H9 (cell line): ENCODE measurements around the gene NOS1AP. TPM values are rescaled to one million over a fixed set of nuclear protein-coding genes. Genes with fewer than 3 reads are reported as not detected.

Source experiments
- DNase-seq: peaks from one replicate; pipeline ENCODE4 v3.0.0-alpha.2; 2017
- H2AFZ ChIP-seq: one replicate; pipeline ENCODE4 v1.6.1; 2013; ENCODE audit warnings: mild to moderate bottlenecking, low read length, control low read depth, moderate library complexity
- H2AK5ac ChIP-seq: 2 replicates; pipeline ENCODE4 v1.6.1; 2013; ENCODE audit warnings: low read length, control low read depth, mixed read lengths; ENCODE audit not compliant: insufficient read length
- H2BK120ac ChIP-seq: one replicate; pipeline ENCODE4 v1.6.1; 2013; ENCODE audit warnings: low read depth, mild to moderate bottlenecking, low read length, control low read depth, inconsistent platforms; ENCODE audit not compliant: poor library complexity, severe bottlenecking
- H2BK12ac ChIP-seq: 2 replicates; pipeline ENCODE4 v1.6.1; 2013; ENCODE audit warnings: low read length, control low read depth, mixed read lengths, low read depth; ENCODE audit not compliant: insufficient read length
- H2BK15ac ChIP-seq: 2 replicates; pipeline ENCODE4 v1.6.1; 2013; ENCODE audit warnings: low read depth, low read length, control low read depth
- H2BK20ac ChIP-seq: one replicate; pipeline ENCODE4 v1.6.1; 2013; ENCODE audit warnings: low read depth, mild to moderate bottlenecking, low read length, control low read depth, inconsistent platforms; ENCODE audit not compliant: poor library complexity, severe bottlenecking
- H2BK5ac ChIP-seq: 2 replicates; pipeline ENCODE4 v1.6.1; 2013; ENCODE audit warnings: low read length, control low read depth, mixed read lengths; ENCODE audit not compliant: insufficient read length
- H3K14ac ChIP-seq: 2 replicates; pipeline ENCODE4 v1.6.1; 2013; ENCODE audit warnings: low read length, control low read depth; ENCODE audit not compliant: insufficient read depth
- H3K18ac ChIP-seq: 2 replicates; pipeline ENCODE4 v1.6.1; 2013; ENCODE audit warnings: low read depth, mild to moderate bottlenecking, mixed read lengths, low read length, control low read depth; ENCODE audit not compliant: insufficient read length
- H3K23ac ChIP-seq: 2 replicates; pipeline ENCODE4 v1.6.1; 2013; ENCODE audit warnings: low read length, control low read depth, mixed read lengths, low read depth; ENCODE audit not compliant: insufficient read length
- H3K23me2 ChIP-seq: 2 replicates; pipeline ENCODE4 v1.6.1; 2013; ENCODE audit warnings: low read depth, mild to moderate bottlenecking, mixed read lengths, low read length, control low read depth; ENCODE audit not compliant: insufficient read length, poor library complexity, severe bottlenecking
- H3K27ac ChIP-seq: 2 replicates; pipeline ENCODE4 v1.5.1; 2013; ENCODE audit warnings: low read length, control low read depth, mixed read lengths, low read depth; ENCODE audit not compliant: insufficient read length
- H3K27me3 ChIP-seq: 2 replicates; pipeline ENCODE4 v1.6.1; 2013; ENCODE audit warnings: low read length, control low read depth, inconsistent platforms; ENCODE audit not compliant: insufficient read depth
- H3K4ac ChIP-seq: 2 replicates; pipeline ENCODE4 v1.6.1; 2013; ENCODE audit warnings: low read depth, mild to moderate bottlenecking, control low read depth, inconsistent platforms, low read length, moderate library complexity
- H3K4me1 ChIP-seq: 2 replicates; pipeline ENCODE4 v1.6.1; 2013; ENCODE audit warnings: low read length, control low read depth, inconsistent platforms; ENCODE audit not compliant: insufficient read depth
- H3K4me2 ChIP-seq: 2 replicates; pipeline ENCODE4 v1.6.1; 2013; ENCODE audit warnings: low read length, control low read depth, mixed read lengths; ENCODE audit not compliant: insufficient read length, insufficient read depth
- H3K56ac ChIP-seq: 2 replicates; pipeline ENCODE4 v1.6.1; 2013; ENCODE audit warnings: low read depth, mild to moderate bottlenecking, mixed read lengths, low read length, control low read depth; ENCODE audit not compliant: insufficient read length
- H3K79me1 ChIP-seq: 2 replicates; pipeline ENCODE4 v1.6.1; 2013; ENCODE audit warnings: low read depth, mild to moderate bottlenecking, moderate library complexity, low read length, control low read depth, inconsistent platforms; ENCODE audit not compliant: insufficient read depth, poor library complexity, severe bottlenecking
- H3K79me2 ChIP-seq: 2 replicates; pipeline ENCODE4 v1.6.1; 2013; ENCODE audit warnings: low read length, control low read depth, inconsistent platforms; ENCODE audit not compliant: insufficient read depth
- H3K9ac ChIP-seq: 2 replicates; pipeline ENCODE4 v1.6.1; 2013; ENCODE audit warnings: low read length, control low read depth, mixed read lengths; ENCODE audit not compliant: insufficient read length; ENCODE audit errors: extremely low read depth
- H3K9me3 ChIP-seq: one replicate; pipeline ENCODE4 v1.6.1; 2013; ENCODE audit warnings: low read depth, low read length, inconsistent platforms; ENCODE audit not compliant: control insufficient read depth
- H3T11ph ChIP-seq: one replicate; pipeline ENCODE4 v1.6.1; 2013; ENCODE audit warnings: mild to moderate bottlenecking, low read length, control low read depth, inconsistent platforms
- H4K20me1 ChIP-seq: one replicate; pipeline ENCODE4 v1.6.1; 2013; ENCODE audit not compliant: control insufficient read depth, insufficient read length, insufficient read depth
- H4K5ac ChIP-seq: 2 replicates; pipeline ENCODE4 v1.6.1; 2013; ENCODE audit warnings: low read depth, mild to moderate bottlenecking, mixed read lengths, low read length, control low read depth; ENCODE audit not compliant: insufficient read length
- H4K8ac ChIP-seq: replicated peaks from 2 replicates; pipeline ENCODE4 v1.6.1; 2013; ENCODE audit warnings: low read length, control low read depth, mixed read lengths, low read depth; ENCODE audit not compliant: insufficient read length
- H4K91ac ChIP-seq: 2 replicates; pipeline ENCODE4 v1.6.1; 2013; ENCODE audit warnings: low read depth, mild to moderate bottlenecking, moderate library complexity, mixed read lengths, low read length, control low read depth; ENCODE audit not compliant: insufficient read length
- H3K27ac Mint-ChIP-seq, 3 experiments: 2 replicates in 2 of 3; 3 replicates in 1 of 3; pipeline ENCODE4 v1.8.0; 2020 to 2021; ENCODE audit warnings: mixed read lengths in 3 of 3, mild to moderate bottlenecking in 1 of 3, moderate library complexity in 1 of 3
- H3K27me3 Mint-ChIP-seq: 2 replicates; pipeline ENCODE4 v1.8.0; 2021; ENCODE audit warnings: low read depth, mild to moderate bottlenecking, moderate library complexity, mixed read lengths
- H3K36me3 Mint-ChIP-seq, 3 experiments: 2 replicates in 2 of 3; 3 replicates in 1 of 3; pipeline ENCODE4 v1.8.0; 2020 to 2021; ENCODE audit warnings: low read depth in 3 of 3, mixed read lengths in 3 of 3; ENCODE audit not compliant: insufficient read depth in 1 of 3
- H3K4me1 Mint-ChIP-seq, 2 experiments: 2 replicates each; pipeline ENCODE4 v1.8.0; 2020; ENCODE audit warnings: mixed read lengths in 2 of 2
- H3K4me3 Mint-ChIP-seq, 2 experiments: 2 replicates in 1 of 2; 3 replicates in 1 of 2; pipeline ENCODE4 v1.8.0; 2020 to 2021; ENCODE audit warnings: mild to moderate bottlenecking in 2 of 2, mixed read lengths in 2 of 2, moderate library complexity in 1 of 2
- H3K9me3 Mint-ChIP-seq, 2 experiments: 2 replicates in 1 of 2; 3 replicates in 1 of 2; pipeline ENCODE4 v1.8.0; 2020; ENCODE audit warnings: mild to moderate bottlenecking in 2 of 2, mixed read lengths in 2 of 2, moderate library complexity in 1 of 2
- total RNA-seq: library from RNA; stranded (reverse); gene quantifications from 2 replicates; pipeline ENCODE4 v1.2.1, GENCODE V29; 2021
- TF ChIP-seq, protein P1 (sequence below): fragments of 200-600 bp; sonication (generic); conservative IDR thresholded peaks from 3 replicates; pipeline ENCODE4 v1.8.0; 2021; ENCODE audit warnings: antibody characterized with exemption, mild to moderate bottlenecking

The NOS1AP gene
- total RNA-seq, 1 experiment from 2014 or later: 8.4 TPM

GRCh38 chr1:162333991-162334390 lies 264.5 kb downstream of the NOS1AP start:
- H3K36me3 Mint-ChIP-seq: no peaks in the 10 kb centered on the region; a peak in 1 of 7 replicates
- Histone ChIP-seq H2AK5ac (no peak overlapping the region), H3K27me3 (no peaks in the 10 kb centered on the region), H3K14ac (no peak overlapping the region), H3K79me1 (no peaks in the 10 kb centered on the region), H4K20me1 (no peaks in the 10 kb centered on the region), H2BK120ac (no peak overlapping the region), H2BK5ac (no peak overlapping the region), H3K9ac (no peak overlapping the region), H3K4ac (no peak overlapping the region), H3K23me2 (no peaks in the 10 kb centered on the region), H2BK15ac (no peak overlapping the region), H3K4me1 (peaks cover 4% of the 10 kb centered on the region; the same call in 1 of the 2 replicates), H3K79me2 (no peaks in the 10 kb centered on the region), H3K27ac (no peak overlapping the region), H4K8ac (no peak overlapping the region), H2AFZ (no peak overlapping the region), H4K5ac (no peak overlapping the region), H3T11ph (no peak overlapping the region), H2BK20ac (no peak overlapping the region), H3K23ac (no peak overlapping the region), H2BK12ac (no peak overlapping the region), H3K4me2 (no peak overlapping the region), H3K9me3 (no peaks in the 10 kb centered on the region), H4K91ac (no peak overlapping the region), H3K56ac (no peak overlapping the region), H3K18ac (no peak overlapping the region)
- no peaks in the 10 kb centered on the region; the same call in 1 of the 2 replicates for H3K27me3 Mint-ChIP-seq
- no peak overlapping the region for H3K27ac Mint-ChIP-seq
- DNase-seq: no peak
- TF ChIP-seq, protein P1, sequence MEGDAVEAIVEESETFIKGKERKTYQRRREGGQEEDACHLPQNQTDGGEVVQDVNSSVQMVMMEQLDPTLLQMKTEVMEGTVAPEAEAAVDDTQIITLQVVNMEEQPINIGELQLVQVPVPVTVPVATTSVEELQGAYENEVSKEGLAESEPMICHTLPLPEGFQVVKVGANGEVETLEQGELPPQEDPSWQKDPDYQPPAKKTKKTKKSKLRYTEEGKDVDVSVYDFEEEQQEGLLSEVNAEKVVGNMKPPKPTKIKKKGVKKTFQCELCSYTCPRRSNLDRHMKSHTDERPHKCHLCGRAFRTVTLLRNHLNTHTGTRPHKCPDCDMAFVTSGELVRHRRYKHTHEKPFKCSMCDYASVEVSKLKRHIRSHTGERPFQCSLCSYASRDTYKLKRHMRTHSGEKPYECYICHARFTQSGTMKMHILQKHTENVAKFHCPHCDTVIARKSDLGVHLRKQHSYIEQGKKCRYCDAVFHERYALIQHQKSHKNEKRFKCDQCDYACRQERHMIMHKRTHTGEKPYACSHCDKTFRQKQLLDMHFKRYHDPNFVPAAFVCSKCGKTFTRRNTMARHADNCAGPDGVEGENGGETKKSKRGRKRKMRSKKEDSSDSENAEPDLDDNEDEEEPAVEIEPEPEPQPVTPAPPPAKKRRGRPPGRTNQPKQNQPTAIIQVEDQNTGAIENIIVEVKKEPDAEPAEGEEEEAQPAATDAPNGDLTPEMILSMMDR: no peak
- H3K9me3 Mint-ChIP-seq: no peaks in the 10 kb centered on the region; a peak in 1 of 5 replicates
- H3K4me3 Mint-ChIP-seq: no peak overlapping the region
- peaks cover 13 to 14% of the 10 kb centered on the region in 2 experiments for H3K4me1 Mint-ChIP-seq
